ENCODE measurements around the gene LARP7. TPM values are rescaled to one million over a fixed set of nuclear protein-coding genes. Genes with fewer than 3 reads are reported as not detected.
"Not testable (repeated sequence)": the region's sequence is repeated elsewhere in the genome, so short reads cannot be mapped to it uniquely, and the experiment has no call there.

LARP7 gene
- total and polyA plus RNA-seq, 8 donors = 18.1 to 100 (median 38.8) TPM

DNA sequence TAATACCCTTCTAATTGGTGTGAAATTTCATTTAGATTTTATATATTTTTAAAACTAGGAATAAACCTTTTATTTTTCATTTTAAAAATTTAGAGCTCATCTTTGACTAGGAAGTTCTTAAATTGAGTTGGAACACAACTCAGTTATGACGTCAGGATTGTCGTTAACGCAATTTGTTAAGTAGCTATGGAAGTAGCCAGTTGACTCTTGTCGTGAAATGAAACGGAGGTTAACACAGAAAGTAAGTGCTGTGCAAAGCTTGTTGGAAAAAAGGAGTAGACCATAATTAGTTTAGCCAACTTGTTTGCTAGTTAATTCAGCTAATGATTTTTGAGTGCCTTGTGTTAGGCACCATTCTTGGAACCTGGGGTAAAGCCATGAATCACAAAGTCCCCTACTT is 18.3 kb downstream of the LARP7 start:
- H3K27me3 ChIP-seq = no peaks in the 10 kb centered on the region
- peaks cover 12 to 100% (median 98%) of the 10 kb centered on the region in 4 donors for H3K36me3 ChIP-seq
- H3K4me3 ChIP-seq = no peak overlapping the region
- no peaks in the 10 kb centered on the region for H3K4me1 ChIP-seq
- no peak for DNase-seq
- H3K27ac ChIP-seq = no peak overlapping the region
- no peak for TF ChIP-seq EP300 (IDR thresholded peaks at IDR 0.05)
- TF ChIP-seq POLR2AphosphoS5 (IDR thresholded peaks at IDR 0.05) = no peak
- 76 to 87% (median 86%) methylated on average over 5 of the region's 5 CpGs for WGBS, 5 donors
- H3K9me3 ChIP-seq = no peaks in the 10 kb centered on the region
- intact Hi-C loops (cut with DNase I; ENCODE audit: low total_unique reads) = no loop called here

DNA sequence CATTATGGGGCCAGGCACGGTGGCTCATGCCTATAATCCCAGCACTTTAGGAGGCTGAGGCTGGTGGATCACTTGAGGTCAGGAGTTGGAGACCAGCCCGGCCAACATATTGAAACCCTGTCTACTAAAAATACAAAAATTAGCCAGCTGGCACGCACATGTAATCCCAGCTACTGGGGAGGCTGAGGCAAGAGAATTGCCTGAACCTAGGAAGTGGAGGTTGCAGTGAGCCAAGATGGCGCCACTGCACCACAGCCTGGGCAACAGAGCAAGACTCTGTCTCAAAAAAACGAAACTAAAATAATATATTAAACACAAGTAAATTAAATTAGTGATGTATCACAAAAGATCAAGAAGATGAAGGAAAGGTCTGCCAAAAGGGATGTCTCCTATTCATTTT is 19.2 kb downstream of the LARP7 start:
- H3K4me1 ChIP-seq; H3K9me3 ChIP-seq; DNase-seq; intact Hi-C loops (cut with DNase I; ENCODE audit: low total_unique reads); H3K27ac ChIP-seq; H3K4me3 ChIP-seq; H3K27me3 ChIP-seq: not testable (repeated sequence)
- WGBS, 5 donors = 88 to 96% (median 95%) methylated on average over 5 of the region's 5 CpGs
- peaks cover 9 to 91% (median 90%) of the 10 kb centered on the region in 4 donors for H3K36me3 ChIP-seq

DNA sequence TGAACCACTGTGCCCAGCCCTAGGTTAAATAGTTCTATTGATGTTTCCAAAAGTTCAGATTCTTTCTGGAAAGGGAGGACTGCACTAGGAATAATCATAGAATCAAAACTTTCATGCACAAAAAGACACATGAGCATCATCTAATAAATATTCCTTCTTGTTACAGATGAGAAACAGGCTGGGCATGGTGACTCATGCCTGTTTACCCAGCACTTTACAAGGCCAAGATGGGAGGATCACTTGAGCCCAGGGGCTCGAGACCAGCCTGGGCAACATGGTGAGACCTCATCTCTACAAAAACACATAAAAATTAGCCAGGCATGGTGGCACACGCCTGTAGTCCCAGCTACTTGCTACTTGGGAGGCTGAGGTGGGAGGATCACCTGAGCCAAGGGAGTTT is 27.7 kb downstream of the LARP7 start:
- Histone ChIP-seq H3K4me3 (no peak overlapping the region), H3K36me3 (peaks cover 0 to 15% (median 11%) of the 10 kb centered on the region in 4 donors), H3K27me3 (no peaks in the 10 kb centered on the region), H3K4me1 (no peaks in the 10 kb centered on the region), H3K9me3 (no peaks in the 10 kb centered on the region), H3K27ac (no peak overlapping the region)
- 77 to 92% (median 86%) methylated on average over 2 of the region's 2 CpGs for WGBS, 5 donors
- intact Hi-C loops (cut with DNase I; ENCODE audit: low total_unique reads) = no loop called here
- TF ChIP-seq, protein P1, sequence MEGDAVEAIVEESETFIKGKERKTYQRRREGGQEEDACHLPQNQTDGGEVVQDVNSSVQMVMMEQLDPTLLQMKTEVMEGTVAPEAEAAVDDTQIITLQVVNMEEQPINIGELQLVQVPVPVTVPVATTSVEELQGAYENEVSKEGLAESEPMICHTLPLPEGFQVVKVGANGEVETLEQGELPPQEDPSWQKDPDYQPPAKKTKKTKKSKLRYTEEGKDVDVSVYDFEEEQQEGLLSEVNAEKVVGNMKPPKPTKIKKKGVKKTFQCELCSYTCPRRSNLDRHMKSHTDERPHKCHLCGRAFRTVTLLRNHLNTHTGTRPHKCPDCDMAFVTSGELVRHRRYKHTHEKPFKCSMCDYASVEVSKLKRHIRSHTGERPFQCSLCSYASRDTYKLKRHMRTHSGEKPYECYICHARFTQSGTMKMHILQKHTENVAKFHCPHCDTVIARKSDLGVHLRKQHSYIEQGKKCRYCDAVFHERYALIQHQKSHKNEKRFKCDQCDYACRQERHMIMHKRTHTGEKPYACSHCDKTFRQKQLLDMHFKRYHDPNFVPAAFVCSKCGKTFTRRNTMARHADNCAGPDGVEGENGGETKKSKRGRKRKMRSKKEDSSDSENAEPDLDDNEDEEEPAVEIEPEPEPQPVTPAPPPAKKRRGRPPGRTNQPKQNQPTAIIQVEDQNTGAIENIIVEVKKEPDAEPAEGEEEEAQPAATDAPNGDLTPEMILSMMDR (IDR thresholded peaks at IDR 0.05) = no peak
- TF ChIP-seq POLR2AphosphoS5 (IDR thresholded peaks at IDR 0.05) (no peak), EP300 (IDR thresholded peaks at IDR 0.05) (no peak), POLR2A (IDR thresholded peaks at IDR 0.05) (no peak)
- DNase-seq = no peak

DNA sequence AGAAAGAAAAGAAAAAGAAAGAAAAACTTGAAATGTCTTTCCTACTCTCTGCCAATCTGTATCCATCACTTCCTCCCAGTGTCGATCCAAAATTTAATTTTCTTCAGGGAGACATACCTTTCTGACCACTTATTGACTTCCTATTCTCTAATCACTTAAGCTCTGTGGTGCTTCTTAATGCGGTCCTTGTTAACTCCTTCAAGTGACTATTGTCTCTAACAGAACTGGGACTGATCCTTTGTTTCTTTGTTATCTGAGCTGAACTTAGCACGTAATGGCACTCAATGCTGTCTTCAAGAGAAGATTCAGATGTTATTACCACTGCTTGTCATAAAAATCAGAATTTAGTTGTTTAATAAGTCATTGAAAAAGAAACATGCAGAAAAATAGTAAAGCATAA is 31.2 kb downstream of the LARP7 start:
- Histone ChIP-seq H3K4me3 (no peak overlapping the region), H3K4me1 (no peaks in the 10 kb centered on the region), H3K27ac (no peak overlapping the region), H3K27me3 (no peaks in the 10 kb centered on the region), H3K36me3 (peaks cover 0 to 8% (median 6%) of the 10 kb centered on the region in 4 donors), H3K9me3 (no peaks in the 10 kb centered on the region)
- no peak for TF ChIP-seq EP300 (IDR thresholded peaks at IDR 0.05)
- no peak for TF ChIP-seq POLR2AphosphoS5 (IDR thresholded peaks at IDR 0.05)
- TF ChIP-seq, protein P1 (IDR thresholded peaks at IDR 0.05) = no peak
- no peak for TF ChIP-seq POLR2A (IDR thresholded peaks at IDR 0.05)
- WGBS, 5 donors = 82 to 89% (median 84%) methylated on average over 3 of the region's 3 CpGs
- DNase-seq = no peak
- intact Hi-C loops (cut with DNase I; ENCODE audit: low total_unique reads) = no loop called here

DNA sequence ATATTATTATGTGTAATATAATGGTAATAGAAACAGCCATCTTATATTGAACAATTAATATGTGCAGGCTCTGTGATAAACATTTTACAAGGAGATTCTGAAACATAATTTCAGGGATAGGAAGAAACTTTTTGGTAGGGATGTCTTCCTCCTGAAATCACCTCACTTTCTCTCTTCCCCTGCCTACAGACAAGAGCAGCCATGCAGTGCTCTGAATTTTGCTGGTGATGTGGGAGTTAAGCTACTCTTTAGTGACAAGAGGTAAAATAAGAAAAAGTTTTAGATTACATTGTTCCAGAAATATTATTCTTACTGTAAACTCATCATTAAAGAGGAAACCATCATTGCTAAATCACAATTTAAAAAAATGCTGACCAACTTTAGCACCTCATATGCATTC is 36.1 kb downstream of the LARP7 start:
- intact Hi-C loops (cut with DNase I; ENCODE audit: low total_unique reads) = no loop called here
- H3K27ac ChIP-seq = no peak overlapping the region
- no peaks in the 10 kb centered on the region for H3K9me3 ChIP-seq
- H3K36me3 ChIP-seq = no peaks in the 10 kb centered on the region
- no peak overlapping the region for H3K4me3 ChIP-seq
- no peaks in the 10 kb centered on the region for H3K27me3 ChIP-seq
- TF ChIP-seq POLR2AphosphoS5 (IDR thresholded peaks at IDR 0.05) (no peak), POLR2A (IDR thresholded peaks at IDR 0.05) (no peak)
- TF ChIP-seq, protein P1 (IDR thresholded peaks at IDR 0.05) = no peak
- no peaks in the 10 kb centered on the region for H3K4me1 ChIP-seq
- DNase-seq = no peak

Measured in stomach (tissue), 9 donors.